GM23338 (cell line): Measurements from ENCODE around the gene CD14. TPM values are rescaled to one million over a fixed set of nuclear protein-coding genes. Genes with fewer than 3 reads are reported as not detected.

Experiments
- ATAC-seq: fragments of 200-7000 bp; cut with Tn5 transposase; 3 replicates; pipeline ENCODE4 v1.9.1; 2020
- DNase-seq: peaks from one replicate; pipeline ENCODE4 v3.0.0-alpha.2; 2015; ENCODE audit warnings: low spot score
- H2AFZ ChIP-seq: fragments of 200-600 bp; sonication (generic); 2 replicates; pipeline ENCODE4 v1.8.0; 2016; ENCODE audit warnings: antibody characterized with exemption, mild to moderate bottlenecking, moderate library complexity
- H3F3A ChIP-seq: fragments of 200-600 bp; sonication (generic); replicated peaks from 2 replicates; pipeline ENCODE4 v1.8.0; 2017; ENCODE audit warnings: antibody characterized with exemption, mixed run types, low read depth
- H3K27ac ChIP-seq: fragments of 200-600 bp; sonication (generic); 2 replicates; pipeline ENCODE4 v1.6.1; 2016; ENCODE audit warnings: low read depth
- H3K27me3 ChIP-seq: fragments of 200-600 bp; sonication (generic); 2 replicates; pipeline ENCODE4 v1.8.0; 2016; ENCODE audit warnings: mild to moderate bottlenecking, mixed run types, moderate library complexity; ENCODE audit not compliant: insufficient read depth
- H3K36me3 ChIP-seq: fragments of 200-600 bp; sonication (generic); 2 replicates; pipeline ENCODE4 v1.8.0; 2016; ENCODE audit warnings: mild to moderate bottlenecking; ENCODE audit not compliant: insufficient read depth
- H3K4me1 ChIP-seq: fragments of 200-600 bp; sonication (generic); 2 replicates; pipeline ENCODE4 v1.8.0; 2016; ENCODE audit warnings: mild to moderate bottlenecking, moderate library complexity; ENCODE audit not compliant: insufficient read depth
- H3K4me2 ChIP-seq: fragments of 200-600 bp; sonication (generic); 2 replicates; pipeline ENCODE4 v1.7.1; 2017; ENCODE audit warnings: mixed run types
- H3K4me3 ChIP-seq: fragments of 200-600 bp; sonication (generic); 2 replicates; pipeline ENCODE4 v1.6.1; 2016; ENCODE audit warnings: mixed run types
- H3K79me2 ChIP-seq: fragments of 200-600 bp; sonication (generic); replicated peaks from 2 replicates; pipeline ENCODE4 v1.8.0; 2017; ENCODE audit warnings: mild to moderate bottlenecking; ENCODE audit not compliant: insufficient read depth
- H3K9me2 ChIP-seq: fragments of 200-600 bp; sonication (generic); 2 replicates; pipeline ENCODE4 v1.8.0; 2017; ENCODE audit not compliant: insufficient read depth
- H4K20me1 ChIP-seq: fragments of 200-600 bp; sonication (generic); replicated peaks from 2 replicates; pipeline ENCODE4 v1.8.0; 2017; ENCODE audit warnings: mild to moderate bottlenecking; ENCODE audit not compliant: insufficient read depth
- H3K27ac Mint-ChIP-seq: 2 replicates; pipeline ENCODE4 v1.8.0; 2020; ENCODE audit warnings: inconsistent platforms, mild to moderate bottlenecking, moderate library complexity, mixed read lengths
- H3K27me3 Mint-ChIP-seq: 3 replicates; pipeline ENCODE4 v1.8.0; 2022; ENCODE audit warnings: low read depth, mild to moderate bottlenecking, moderate library complexity, mixed read lengths, inconsistent platforms; ENCODE audit not compliant: insufficient read depth, poor library complexity
- H3K36me3 Mint-ChIP-seq: 3 replicates; pipeline ENCODE4 v1.8.0; 2021; ENCODE audit warnings: low read depth, mild to moderate bottlenecking, inconsistent platforms, moderate library complexity, mixed read lengths
- H3K4me1 Mint-ChIP-seq: 3 replicates; pipeline ENCODE4 v1.8.0; 2020; ENCODE audit warnings: mild to moderate bottlenecking, inconsistent platforms, mixed read lengths
- H3K4me3 Mint-ChIP-seq: 3 replicates; pipeline ENCODE4 v1.8.0; 2021; ENCODE audit warnings: moderate library complexity, mild to moderate bottlenecking, inconsistent platforms, mixed read lengths
- H3K9me3 Mint-ChIP-seq: 3 replicates; pipeline ENCODE4 v1.8.0; 2020; ENCODE audit warnings: moderate library complexity, mild to moderate bottlenecking, inconsistent platforms, mixed read lengths
- CREB1 ChIP-seq: fragments of 250-450 bp; sonication (Bioruptor Pico); IDR thresholded peaks from 2 replicates; pipeline ENCODE4 v1.5.0; 2020; ENCODE audit warnings: low read depth, mild to moderate bottlenecking, moderate library complexity
- CTCF ChIP-seq, 2 experiments: fragments of 200-600 bp in 1 of 2; sonication (generic) in 1 of 2; conservative IDR thresholded peaks; 2 replicates each; pipeline versions ENCODE4 v1.5.1 to v1.6.1; 2016 to 2017; ENCODE audit warnings: antibody characterized with exemption in 2 of 2, low read depth in 2 of 2, mild to moderate bottlenecking in 2 of 2, moderate library complexity in 1 of 2
- ETS1 ChIP-seq: IDR thresholded peaks from 2 replicates; pipeline ENCODE4 v1.6.1; 2016; ENCODE audit warnings: antibody characterized with exemption
- EZH2phosphoT487 ChIP-seq: fragments of 200-600 bp; sonication (generic); IDR thresholded peaks from one replicate; pipeline ENCODE4 v1.8.1; 2018; ENCODE audit warnings: antibody characterized with exemption; ENCODE audit not compliant: unreplicated experiment
- NANOG ChIP-seq: IDR thresholded peaks from 2 replicates; pipeline ENCODE4 v1.6.1; 2016; ENCODE audit warnings: antibody characterized with exemption, borderline replicate concordance
- POLR2AphosphoS5 ChIP-seq: IDR thresholded peaks from 2 replicates; pipeline ENCODE4 v1.6.1; 2016; ENCODE audit warnings: antibody characterized with exemption, low read depth
- REST ChIP-seq: IDR thresholded peaks from one replicate; pipeline ENCODE4 v1.6.1; 2018; ENCODE audit warnings: antibody characterized with exemption; ENCODE audit not compliant: unreplicated experiment
- STAT1 ChIP-seq: IDR thresholded peaks from one replicate; pipeline ENCODE4 v1.6.1; 2016; ENCODE audit warnings: antibody characterized with exemption; ENCODE audit not compliant: unreplicated experiment
- ZNF114 ChIP-seq: fragments of 250-450 bp; sonication (Bioruptor Pico); IDR thresholded peaks from 2 replicates; pipeline ENCODE4 v1.5.0; 2020; ENCODE audit warnings: mild to moderate bottlenecking, moderate library complexity
- ZNF331 ChIP-seq: fragments of 250-450 bp; sonication (Bioruptor Pico); IDR thresholded peaks from 2 replicates; pipeline ENCODE4 v1.5.0; 2020; ENCODE audit warnings: low read depth, mild to moderate bottlenecking, moderate library complexity
- ZNF462 ChIP-seq: fragments of 250-450 bp; sonication (Bioruptor Pico); IDR thresholded peaks from 2 replicates; pipeline ENCODE4 v1.5.0; 2020; ENCODE audit warnings: mild to moderate bottlenecking, moderate library complexity
- polyA plus RNA-seq: library from polyadenylated mRNA; unstranded; fragments of >200 nt; fragmentation: Nextera tagmentation; extraction: Ambion mirVana; gene quantifications from 2 replicates; pipeline ENCODE4 v1.2.1, GENCODE V29; 2016
- total RNA-seq: library from RNA; depleted of rRNA; stranded (reverse); fragments of >200 nt; shearing (Covaris generic); gene quantifications from 2 replicates; pipeline ENCODE4 v1.2.3, GENCODE V29; 2014

Gene CD14
- total and polyA plus RNA-seq, 2 experiments from 2014 or later: not detected

- Histone ChIP-seq H3K36me3 (peaks cover 24% of the 10 kb centered on the region), H3K27me3 (no peaks in the 10 kb centered on the region), H3K4me2 (peak overlapping the region; percentile 85), H3K79me2 (peaks cover 29% of the 10 kb centered on the region), H4K20me1 (peaks cover 7% of the 10 kb centered on the region; the same call in 1 of the 2 replicates), H3K4me3 (peak overlapping the region; percentile 83), H3F3A (no peaks in the 10 kb centered on the region), H2AFZ (peak overlapping the region; percentile 43; the same call in 1 of the 2 replicates), H3K27ac (no peak overlapping the region), H3K9me2 (no peaks in the 10 kb centered on the region), H3K4me1 (peaks cover 13% of the 10 kb centered on the region)
- DNase-seq: peak; percentile 27
- Mint-ChIP-seq H3K27me3 (peaks cover 23% of the 10 kb centered on the region), H3K4me3 (peak overlapping the region; percentile 100), H3K27ac (peak overlapping the region; percentile 76; the same call in 1 of the 2 replicates), H3K9me3 (no peaks in the 10 kb centered on the region; the same call in 2 of the 3 replicates), H3K36me3 (peaks cover 64% of the 10 kb centered on the region), H3K4me1 (peaks cover 3% of the 10 kb centered on the region)
- TF ChIP-seq CTCF (conservative IDR thresholded peaks at IDR 0.05; ENCODE audit: low read depth in 2 of 2): no peak
- TF ChIP-seq POLR2AphosphoS5: no peak
- TF ChIP-seq NANOG: no peak
- TF ChIP-seq ETS1: no peak; the same call in 1 of the 2 replicates
- no peak for TF ChIP-seq ZNF114
- no peak for TF ChIP-seq ZNF462 (CRISPR knock-in tag)
- no peak for TF ChIP-seq ZNF331 (CRISPR knock-in tag)
- TF ChIP-seq EZH2phosphoT487: no peak
- TF ChIP-seq CREB1 (CRISPR knock-in tag): no peak
- TF ChIP-seq REST: no peak
- no peak for TF ChIP-seq STAT1
- peak; percentile 43 for ATAC-seq
Observed at GRCh38 chr5:140647042-140647419, 14.1 kb upstream of the CD14 start.
